CMK (cell line): ENCODE data around the gene PSMD1.
"Not testable (repeated sequence)": the region's sequence is repeated elsewhere in the genome, so short reads cannot be mapped to it uniquely, and the experiment has no call there.

Experiments
- DNase-seq: peaks from one replicate; pipeline ENCODE4 v3.0.0-alpha.2; 2010; ENCODE audit warnings: low read depth

The PSMD1 gene

DNA sequence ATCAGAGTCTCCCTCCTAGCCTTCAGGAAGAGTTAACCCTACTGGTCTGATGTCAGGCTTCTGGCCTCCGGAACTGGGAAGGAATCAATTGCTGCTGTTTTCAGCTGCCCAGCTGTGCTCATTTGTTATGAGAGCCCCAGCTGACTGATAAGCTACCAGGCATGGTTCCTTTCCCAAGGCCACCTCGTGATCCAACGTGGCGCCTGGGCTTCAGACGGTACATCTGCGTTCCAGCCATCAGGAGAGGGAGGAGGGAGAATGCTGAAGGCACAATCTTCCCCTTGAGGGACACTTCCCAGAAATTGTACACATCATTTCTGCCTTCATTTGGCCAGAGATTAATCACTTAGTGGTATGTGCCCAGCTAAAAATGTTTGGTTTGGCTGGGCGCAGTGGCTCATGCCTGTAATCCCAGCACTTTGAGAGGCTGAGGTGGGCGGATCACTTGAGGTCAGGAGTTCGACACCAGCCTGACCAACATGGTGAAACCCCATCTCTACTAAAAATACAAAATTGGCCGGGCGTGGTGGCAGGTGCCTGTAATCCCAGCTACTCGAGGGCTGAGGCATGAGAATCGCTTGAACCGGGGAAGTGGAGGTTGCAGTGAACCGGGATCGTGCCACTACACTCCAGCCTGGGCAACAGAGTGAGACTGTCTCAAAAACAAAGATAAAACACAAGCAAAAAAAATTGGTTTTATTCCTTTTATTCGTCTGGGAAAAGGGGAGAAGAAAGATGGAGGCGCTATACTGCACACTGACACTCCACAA is 131.3 kb downstream of the PSMD1 start:
- no peak for DNase-seq

DNA sequence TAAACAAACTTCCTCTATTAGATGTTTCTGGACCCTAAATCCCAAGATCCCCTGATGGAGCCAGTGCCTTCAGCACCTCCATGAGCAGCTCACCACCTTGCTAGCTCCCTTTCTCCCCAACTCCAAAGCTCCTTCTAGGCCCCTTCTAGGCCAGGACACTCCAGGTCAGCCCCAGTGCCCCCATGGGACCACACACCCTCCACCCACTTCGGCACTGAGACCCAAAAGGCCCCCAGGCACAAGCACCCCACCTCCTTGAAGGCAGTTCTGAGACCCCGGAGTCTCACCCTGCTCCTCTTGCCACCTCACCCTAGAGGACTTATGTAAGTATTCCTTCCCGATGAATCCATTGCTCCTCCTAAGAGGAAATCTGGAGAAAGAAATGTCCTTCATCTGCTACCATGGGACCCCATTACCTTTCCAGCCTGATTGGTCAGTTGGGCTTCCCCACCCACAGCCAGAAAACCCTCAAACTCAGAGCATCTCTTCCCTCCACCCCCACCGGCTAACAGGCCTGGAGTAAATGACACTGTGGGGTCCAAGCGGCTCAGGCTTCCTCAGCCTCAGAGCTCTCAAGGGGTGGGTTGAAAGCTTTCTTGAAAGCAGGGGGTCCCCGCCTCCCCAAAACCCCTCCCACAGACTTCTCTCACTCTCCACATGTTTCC is 132.0 kb downstream of the PSMD1 start:
- DNase-seq = no peak

- DNase-seq = no peak
Measured at GRCh38 chr2:231189171-231189530, 132.5 kb downstream of the PSMD1 start.

DNA sequence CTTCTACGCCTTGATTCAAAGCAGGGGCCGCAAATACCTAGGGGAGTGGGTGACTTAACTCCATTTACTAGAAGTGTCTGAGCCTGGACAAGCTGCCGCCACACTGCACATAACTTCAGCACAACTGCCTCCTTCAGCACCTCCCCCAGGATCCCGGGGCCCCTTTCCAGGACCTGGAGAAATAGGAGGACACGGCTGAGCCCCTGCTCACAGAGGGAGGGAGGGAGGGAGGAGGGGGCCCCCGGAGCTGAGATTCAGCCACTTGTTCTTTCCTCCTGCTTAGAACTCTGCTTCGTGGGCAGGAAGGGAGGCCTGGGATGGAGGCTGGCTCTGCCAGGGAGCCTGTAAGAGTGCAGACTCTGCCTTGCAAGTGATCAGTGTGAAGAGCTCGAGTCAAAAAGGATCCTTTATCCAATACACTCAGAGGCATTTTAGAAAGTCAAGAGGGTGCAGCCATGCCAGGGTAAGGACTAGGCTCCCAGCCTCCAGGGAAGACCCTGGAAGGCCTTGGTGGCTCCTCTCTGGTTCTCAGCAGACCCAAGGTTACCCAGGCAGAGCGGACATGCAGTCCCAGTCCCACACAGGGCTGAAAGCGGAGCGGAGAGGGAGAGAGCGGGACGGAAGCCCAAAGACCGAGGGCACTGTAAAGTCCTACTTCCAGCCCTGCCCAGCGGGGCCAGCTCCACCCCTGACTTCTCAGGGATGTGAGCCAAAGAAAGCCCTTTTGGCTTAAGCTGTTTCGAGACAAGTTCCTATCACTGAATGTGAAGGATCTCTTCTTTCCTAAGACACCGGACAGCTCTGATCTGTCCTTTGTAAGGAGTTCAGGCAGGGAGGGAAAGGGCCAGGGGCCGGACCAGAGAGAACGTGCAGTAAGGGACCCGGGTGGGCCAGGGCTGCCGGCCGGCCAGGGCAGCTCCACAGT is 133.2 kb downstream of the PSMD1 start:
- DNase-seq = no peak

- no peak for DNase-seq
Measured at GRCh38 chr2:231190531-231191197, 134.0 kb downstream of the PSMD1 start.

DNA sequence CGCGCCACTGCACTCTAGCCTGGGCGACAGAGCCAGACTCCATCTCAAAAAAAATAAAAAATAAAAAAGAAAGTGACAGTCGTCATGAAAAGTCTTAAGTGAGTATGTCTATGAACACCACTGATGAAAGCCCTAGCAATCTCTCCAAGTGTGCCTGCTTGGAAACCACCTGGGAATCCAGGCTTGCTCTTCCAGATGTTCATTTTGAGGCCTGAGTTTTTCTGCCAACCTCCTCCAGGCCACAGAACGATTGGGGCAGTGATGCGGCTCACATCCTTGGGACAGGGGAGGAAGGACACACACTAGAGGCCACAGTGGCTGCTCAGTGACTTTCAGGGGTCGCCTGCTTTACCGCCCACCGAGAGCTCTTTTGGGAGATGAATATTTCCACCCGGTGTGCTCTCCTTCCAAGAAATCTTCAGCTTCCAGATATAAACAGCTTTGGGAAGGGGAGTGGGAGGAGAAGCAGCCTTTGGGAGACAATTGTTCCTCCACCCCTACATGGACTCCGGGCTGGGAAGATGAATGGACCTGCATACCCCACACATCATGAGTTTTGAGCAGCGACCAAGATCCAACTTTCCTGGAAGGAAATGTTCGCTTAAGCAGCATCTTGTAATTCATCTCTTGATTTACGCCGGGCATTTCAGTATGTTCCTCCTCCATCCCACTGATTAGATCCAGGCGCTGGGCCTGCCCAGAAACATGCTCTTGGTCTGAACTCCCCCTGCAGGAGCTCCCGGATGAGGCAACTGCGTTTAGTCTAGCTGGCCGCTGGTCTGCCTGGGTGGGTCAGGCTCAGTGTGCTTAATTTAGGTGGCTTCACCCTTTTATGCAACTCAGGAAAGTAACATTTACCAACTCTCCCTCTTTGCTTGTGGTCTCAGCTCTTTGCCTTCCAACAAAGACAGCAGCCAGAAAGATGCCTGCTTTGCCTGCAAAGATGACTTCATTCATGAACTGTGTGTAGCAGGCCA is 135.5 kb downstream of the PSMD1 start:
- no peak for DNase-seq

DNA sequence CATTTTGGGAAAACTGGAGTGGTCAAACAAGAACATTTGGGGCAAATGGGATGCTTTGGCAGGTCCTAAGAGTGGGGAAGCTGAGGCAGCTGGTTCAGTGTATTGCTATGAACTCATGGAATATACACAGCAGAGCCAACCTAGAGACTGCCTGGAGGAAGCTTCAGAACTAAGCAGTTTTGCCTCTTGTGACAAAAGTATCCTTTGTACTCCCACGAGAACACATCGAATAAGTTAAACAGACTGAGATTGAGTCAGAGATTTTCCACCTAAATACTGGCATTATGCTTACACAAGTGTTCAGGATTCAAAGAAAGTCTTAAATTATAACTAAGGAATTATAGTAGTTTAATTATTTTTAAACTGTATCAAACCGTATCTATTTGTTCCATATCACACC is 136.5 kb downstream of the PSMD1 start:
- DNase-seq = no peak

DNA sequence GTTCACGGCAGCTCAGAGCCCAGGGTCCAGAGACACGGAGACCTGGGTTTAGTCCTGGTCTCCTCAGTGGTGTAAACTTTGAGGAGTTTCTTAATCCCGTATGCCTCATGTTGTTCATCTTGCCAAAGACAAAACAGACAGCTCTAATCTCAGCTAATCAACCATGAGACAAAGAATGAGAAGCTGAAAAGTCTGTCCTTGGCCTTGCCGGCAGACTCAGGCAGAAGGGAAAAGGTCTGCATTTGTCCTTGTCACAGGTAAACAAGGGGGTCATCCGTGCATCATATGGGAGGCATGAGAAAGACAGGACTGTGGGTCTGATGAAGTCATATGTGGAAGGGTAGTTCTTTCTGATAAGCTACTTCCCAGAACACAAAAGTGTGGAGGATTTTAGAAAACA is 139.9 kb downstream of the PSMD1 start:
- no peak for DNase-seq

DNA sequence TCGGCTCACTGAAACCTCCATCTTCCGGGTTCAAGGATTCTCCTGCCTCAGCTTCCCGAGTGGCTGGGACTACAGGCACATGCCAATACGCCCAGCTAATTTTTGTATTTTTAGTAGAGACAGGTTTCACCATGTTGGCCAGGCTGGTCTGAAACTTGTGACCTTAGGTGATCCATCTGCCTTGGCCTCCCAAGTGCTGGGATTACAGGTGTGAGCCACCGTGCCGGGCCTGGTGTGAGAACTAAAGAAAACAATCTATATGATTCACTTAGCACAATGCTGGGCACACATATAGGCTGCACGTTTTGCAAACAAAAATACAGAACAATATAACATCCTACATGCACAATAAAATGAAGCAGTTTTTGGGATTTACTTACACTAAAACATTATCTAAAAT is 140.5 kb downstream of the PSMD1 start:
- not testable (repeated sequence) for DNase-seq

GRCh38 chr2:231197706-231198290 is 141.1 kb downstream of the PSMD1 start:
- no peak for DNase-seq

GRCh38 chr2:231198291-231199173 is 141.9 kb downstream of the PSMD1 start, which contains the start of gene ARMC9:
TSS of gene ARMC9 (plus strand) at chr2:231198631. CDS start at chr2:231206239, 7,608 bp downstream.
- DNase-seq = no peak

DNA sequence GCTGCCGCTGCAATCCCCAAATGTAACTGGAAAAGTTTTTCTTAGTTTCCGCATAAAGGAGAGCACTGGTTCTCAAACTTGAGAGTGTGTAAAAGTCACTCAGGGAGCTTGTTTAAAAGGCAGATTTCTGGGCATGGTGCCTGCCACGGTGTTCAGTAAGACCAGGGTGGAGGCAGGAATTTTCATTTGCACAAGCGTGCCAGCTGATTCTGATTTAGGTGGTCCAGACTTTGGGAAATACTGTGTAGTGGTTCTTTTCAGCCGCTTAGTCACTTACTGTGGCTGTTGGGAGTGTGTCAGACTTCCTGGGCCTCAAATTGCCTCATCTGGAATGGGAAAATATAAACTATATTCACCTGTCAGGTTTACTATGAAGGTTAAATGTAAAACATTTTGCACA is 142.6 kb downstream of the PSMD1 start:
- no peak for DNase-seq

DNA sequence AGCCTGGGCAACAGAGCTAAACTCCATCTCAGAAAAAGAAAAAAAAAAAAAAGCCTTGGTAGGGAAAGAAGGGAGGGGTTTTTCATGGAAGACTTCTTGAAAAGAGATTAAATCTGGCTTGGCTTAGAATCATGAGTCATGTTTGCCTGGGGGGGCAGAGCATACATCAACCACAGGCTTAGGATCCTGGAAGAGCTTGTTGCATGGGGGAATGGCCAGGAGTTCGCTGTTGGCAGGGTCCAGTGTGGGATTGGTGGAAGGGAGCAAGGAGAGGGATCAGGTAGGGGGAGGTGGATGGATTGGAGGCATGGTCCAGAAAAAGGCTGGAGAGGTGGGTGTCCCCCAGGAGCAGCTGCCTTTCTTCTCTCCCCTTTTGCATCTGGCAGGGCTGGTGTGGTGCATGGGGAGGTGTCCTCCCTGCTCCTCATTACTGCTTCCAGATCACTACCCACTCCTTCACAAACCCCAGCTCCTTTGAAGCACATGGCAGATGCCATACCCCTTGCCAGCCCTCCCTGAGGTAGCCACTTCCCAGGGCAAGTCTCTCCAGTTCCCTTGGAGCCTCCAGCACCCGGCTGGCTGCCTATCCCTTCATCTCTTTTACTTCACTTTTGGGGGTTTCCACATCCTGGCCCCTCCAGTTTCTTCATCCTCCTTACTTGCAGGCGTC is 144.3 kb downstream of the PSMD1 start:
- DNase-seq = no peak

- no peak for DNase-seq
Measured at GRCh38 chr2:231201475-231201814, 144.8 kb downstream of the PSMD1 start.

- no peak for DNase-seq
Measured at GRCh38 chr2:231203087-231203486, 146.4 kb downstream of the PSMD1 start.

GRCh38 chr2:231204146-231204545 is 147.5 kb downstream of the PSMD1 start:
- DNase-seq = no peak

GRCh38 chr2:231204581-231204980 is 147.9 kb downstream of the PSMD1 start:
- no peak for DNase-seq

- no peak for DNase-seq
Measured at GRCh38 chr2:231207734-231208133, 151.1 kb downstream of the PSMD1 start.

GRCh38 chr2:231210782-231211181 is 154.1 kb downstream of the PSMD1 start:
- DNase-seq = no peak
